ENCODE measurements around the gene MVD.
"Not testable (repeated sequence)": the region's sequence is repeated elsewhere in the genome, so short reads cannot be mapped to it uniquely, and the experiment has no call there.

The MVD gene

GRCh38 chr16:88624481-88624880 is 38.4 kb downstream of the MVD start:
- DNase-seq (ENCODE audit: low spot score), result no peak

DNA sequence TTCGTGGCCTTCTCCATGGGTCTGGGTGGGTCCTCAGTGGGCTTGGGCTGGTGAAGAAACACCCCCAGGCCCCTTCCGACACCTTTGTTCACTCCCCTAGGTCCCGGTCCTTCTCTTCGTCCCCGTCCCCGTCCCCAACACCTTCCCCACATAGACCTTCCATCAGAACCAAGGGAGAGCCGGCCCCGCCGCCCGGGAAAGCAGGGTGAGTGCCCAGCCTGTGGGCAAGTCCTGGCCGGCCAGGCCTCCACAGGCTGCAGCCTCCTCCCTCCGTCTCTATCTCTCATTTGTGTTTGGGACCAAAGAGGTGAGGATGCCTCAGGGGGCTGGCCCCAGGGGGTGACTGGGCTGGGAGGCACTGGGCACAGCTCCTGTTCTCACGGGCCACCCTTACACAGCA is 39.0 kb downstream of the MVD start:
- DNase-seq (ENCODE audit: low spot score), result no peak

GRCh38 chr16:88622866-88623265 is 40.0 kb downstream of the MVD start:
- no peak for DNase-seq (ENCODE audit: low spot score)

- no peak for DNase-seq (ENCODE audit: low spot score)
Measured at GRCh38 chr16:88622125-88622524, 40.8 kb downstream of the MVD start.

DNA sequence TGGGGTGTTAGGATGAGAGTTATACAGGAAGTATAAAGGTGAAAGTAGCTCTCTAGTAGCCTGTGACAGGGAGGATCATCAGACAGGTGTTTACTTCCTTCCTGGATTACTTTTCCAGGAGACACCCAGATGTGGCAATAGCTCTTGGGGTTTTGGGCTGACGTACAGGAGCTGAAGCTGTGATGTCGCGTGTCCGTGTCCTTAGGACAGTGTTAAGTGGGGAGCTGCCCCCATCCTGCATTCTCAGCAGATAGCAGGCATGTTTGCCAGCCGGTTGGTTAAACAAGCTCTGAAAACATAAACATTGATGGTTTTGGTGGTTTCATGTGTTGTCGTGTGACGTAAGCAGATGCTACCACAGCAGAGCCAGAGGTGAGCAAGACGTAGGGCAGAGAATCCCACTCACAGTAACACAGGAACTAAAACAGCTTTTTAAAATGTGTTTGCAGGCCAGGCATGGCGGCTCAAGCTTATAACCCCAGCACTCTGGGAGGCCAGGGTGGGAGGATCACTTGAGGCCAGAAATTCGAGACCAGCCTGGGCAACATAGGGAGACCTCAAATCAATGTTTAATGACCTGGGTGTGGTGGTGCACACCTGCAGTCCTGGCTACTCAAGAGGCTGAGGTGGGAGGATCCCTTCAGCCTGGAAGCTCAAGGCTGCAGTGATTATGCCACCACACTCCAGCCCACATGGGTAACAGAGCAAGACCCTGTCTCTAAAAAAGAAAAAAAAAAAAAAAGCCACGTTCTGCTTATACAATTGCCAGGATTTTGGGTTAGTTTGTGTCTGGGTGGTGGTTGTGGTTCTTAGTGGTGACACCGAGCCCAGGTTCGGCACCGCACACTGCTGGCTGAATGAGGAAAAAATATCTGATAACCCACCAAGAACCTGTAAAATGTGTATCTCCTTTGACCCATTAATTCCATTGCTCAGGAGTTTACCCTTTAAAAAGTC is 42.8 kb downstream of the MVD start:
- no peak for DNase-seq (ENCODE audit: low spot score)

GRCh38 chr16:88618956-88619667 is 43.8 kb downstream of the MVD start:
- no peak for DNase-seq (ENCODE audit: low spot score)

- no peak for DNase-seq (ENCODE audit: low spot score)
Measured at GRCh38 chr16:88618182-88618955, 44.5 kb downstream of the MVD start.

GRCh38 chr16:88617268-88618031 is 45.4 kb downstream of the MVD start:
- DNase-seq (ENCODE audit: low spot score), result no peak

DNA sequence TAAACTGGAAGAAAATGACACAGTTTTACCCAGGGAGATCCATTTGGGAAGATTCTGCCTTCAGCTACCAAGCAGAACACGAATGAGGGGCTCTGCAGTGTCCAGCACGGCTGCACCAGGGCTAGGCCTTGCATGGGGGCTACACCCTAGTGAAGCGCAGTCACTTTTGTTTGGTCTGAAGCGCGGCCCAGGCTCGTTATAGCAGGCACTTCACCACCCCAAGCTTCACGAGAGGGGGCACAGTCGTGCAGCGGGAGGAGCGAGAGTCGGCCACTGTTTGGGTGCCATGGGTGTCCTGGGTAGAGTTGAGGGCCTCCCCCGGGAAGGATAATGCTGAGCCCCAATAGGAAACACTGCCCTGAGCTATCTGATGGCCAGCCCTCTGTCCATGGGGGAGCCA is 46.2 kb downstream of the MVD start:
- DNase-seq (ENCODE audit: low spot score), result no peak

GRCh38 chr16:88616320-88616719 is 46.6 kb downstream of the MVD start:
- DNase-seq (ENCODE audit: low spot score), result no peak

- DNase-seq (ENCODE audit: low spot score), result no peak
Measured at GRCh38 chr16:88614818-88615580, 47.9 kb downstream of the MVD start.

DNA sequence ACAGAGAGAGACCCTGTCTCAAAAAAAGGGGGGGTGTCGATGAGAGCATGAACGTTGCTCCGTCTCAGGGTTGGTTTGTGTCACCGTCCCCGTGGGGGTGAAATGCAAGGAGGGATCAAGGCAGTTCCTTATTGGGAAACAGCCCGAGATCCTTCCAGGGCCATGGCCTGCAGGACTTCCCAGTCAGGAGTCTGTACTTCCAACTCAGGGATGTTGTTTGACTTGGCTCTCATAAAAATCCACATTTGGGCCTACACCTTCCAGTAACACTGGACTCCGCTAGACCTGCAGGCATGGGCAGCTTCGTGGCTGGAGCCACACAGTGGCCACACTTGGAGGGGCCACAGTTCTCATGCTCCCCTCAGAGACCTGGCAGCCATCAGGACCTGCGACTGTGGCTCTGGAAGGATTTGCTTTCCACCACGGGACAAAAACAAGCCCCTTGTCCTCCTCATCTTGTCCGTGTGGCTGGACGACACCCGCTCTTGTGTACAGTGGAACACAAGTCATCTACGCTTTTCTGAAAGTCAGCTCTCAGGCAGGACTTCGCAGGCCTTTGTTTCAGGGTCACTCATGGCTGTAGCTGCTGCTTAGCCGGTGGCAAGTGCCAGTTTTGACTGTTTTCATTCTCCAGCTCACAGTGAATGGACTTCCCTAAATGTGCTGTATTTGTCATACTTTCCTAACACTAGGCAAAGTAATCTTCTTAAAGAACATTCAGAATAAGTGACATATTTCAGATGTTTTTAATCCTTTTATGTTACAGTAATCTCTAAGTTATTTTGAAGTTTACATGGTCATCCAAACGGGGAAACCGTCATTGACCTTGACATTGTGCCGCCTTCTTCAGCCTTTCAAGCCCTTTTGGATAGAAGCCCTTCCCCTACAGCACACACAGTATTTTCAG is 48.7 kb downstream of the MVD start:
- no peak for DNase-seq (ENCODE audit: low spot score)

DNA sequence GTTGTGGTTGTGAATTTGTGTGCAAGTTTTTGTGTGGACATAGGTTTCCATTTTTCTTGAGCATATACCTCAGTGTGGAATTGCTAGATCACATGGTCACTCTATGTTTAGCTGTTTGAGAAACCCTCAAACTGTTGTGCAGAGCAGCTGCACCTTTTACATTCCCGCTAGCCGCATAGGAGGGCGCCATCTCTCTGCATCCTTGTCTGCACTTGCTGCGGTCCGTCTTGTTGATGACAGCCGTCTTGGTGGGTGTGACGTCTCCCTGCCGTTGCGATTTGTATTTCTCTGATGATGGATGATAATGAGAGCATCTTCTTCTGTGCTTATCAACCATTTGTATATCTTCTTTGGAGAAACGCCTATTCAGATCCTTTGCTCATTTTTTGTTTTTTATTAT is 49.6 kb downstream of the MVD start:
- DNase-seq (ENCODE audit: low spot score), result no peak

DNA sequence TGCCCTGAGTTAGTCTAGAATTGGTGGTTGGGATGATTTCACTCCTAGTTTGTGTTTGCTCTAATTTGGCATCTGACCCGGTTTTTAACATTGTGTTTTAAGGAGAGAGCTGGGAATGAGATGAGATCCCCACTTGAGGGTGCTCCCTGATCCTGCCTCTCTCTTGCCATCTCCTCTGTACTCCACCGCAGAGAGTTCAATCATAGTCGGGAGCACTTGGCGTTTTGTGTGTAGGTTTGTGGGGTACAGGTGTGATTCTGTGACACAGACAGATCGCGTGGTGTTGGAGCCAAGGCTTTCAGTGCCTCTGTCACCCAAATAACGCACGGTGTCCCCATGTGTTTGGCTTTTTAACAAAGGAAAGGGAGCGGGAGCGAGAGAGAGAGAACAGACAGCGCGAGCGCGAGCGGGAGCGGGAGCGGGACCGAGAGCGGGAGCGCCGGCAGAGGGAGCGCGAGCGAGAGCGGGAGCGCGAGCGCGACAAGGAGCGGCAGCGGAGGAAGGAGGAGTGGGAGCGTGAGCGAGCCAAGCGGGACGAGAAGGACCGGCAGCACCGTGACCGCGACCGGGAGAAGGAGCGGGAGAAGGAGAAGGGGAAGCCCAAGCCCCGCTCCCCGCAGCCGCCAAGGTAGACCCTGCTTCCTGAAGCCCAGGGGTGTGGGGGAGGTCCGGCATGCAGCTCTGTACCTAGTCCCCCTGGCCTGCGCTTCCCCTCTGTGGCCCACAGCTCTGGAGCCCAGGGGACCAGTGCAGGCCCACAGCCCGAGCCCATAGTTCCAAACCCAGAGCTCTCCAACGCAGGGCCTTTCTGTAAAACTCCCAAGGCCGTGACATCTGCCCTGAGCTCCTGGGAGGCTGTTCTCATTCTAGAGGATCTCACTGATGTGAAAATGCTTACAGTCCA is 51.7 kb downstream of the MVD start:
- no peak for DNase-seq (ENCODE audit: low spot score)

GRCh38 chr16:88610080-88610479 is 52.8 kb downstream of the MVD start:
- DNase-seq (ENCODE audit: low spot score), result no peak

- DNase-seq (ENCODE audit: low spot score), result not testable (repeated sequence)
Measured at GRCh38 chr16:88609426-88609825, 53.5 kb downstream of the MVD start.

- no peak for DNase-seq (ENCODE audit: low spot score)
Measured at GRCh38 chr16:88608076-88608475, 54.8 kb downstream of the MVD start.

- no peak for DNase-seq (ENCODE audit: low spot score)
Measured at GRCh38 chr16:88606148-88606757, 56.6 kb downstream of the MVD start.

All from COLO829 (cell line).